Upper lobe of left lung (tissue), 4 donors: Measurements from ENCODE around the gene POLD1.

ENCODE experiments used
- CTCF ChIP-seq, 6 experiments: fragments of 450-650 bp in 4 of 6; fragments of 200-600 bp in 2 of 6; sonication (generic) in 2 of 6; IDR thresholded peaks; one replicate each; pipeline ENCODE4 v1.5.1; 2016 to 2019; ENCODE audit warnings: antibody characterized with exemption in 6 of 6
- POLR2A ChIP-seq, 4 donors: fragments of 450-650 bp; IDR thresholded peaks; one replicate each; pipeline ENCODE4 v1.5.1; 2016 to 2017; ENCODE audit warnings: antibody characterized with exemption in 4 of 4, mild to moderate bottlenecking in 2 of 4
- POLR2AphosphoS5 ChIP-seq, 2 donors: sonication (generic); formaldehyde crosslinking; IDR thresholded peaks; one replicate each; pipeline ENCODE4 v1.5.1; 2017; ENCODE audit warnings: antibody characterized with exemption in 2 of 2

GRCh38 chr19:50352242-50352641 is 31.9 kb upstream of the POLD1 start:
- TF ChIP-seq CTCF (IDR thresholded peaks at IDR 0.05), result no peak
- no peak for TF ChIP-seq POLR2A (IDR thresholded peaks at IDR 0.05)
- no peak for TF ChIP-seq POLR2AphosphoS5 (IDR thresholded peaks at IDR 0.05)
